ENCODE results near the gene CLTCL1.

CLTCL1 gene

GRCh38 chr22:19218541-19219233, 72.8 kb downstream of the CLTCL1 start:
- Mint-ChIP-seq H3K27ac (no peak overlapping the region), H3K4me3 (no peak overlapping the region), H3K9me3 (no peaks in the 10 kb centered on the region), H3K27me3 (ENCODE audit: low read depth, poor library complexity) (peaks cover 3% of the 10 kb centered on the region), H3K36me3 (ENCODE audit: low read depth) (peaks cover 19% of the 10 kb centered on the region), H3K4me1 (peaks cover 9% of the 10 kb centered on the region)
- TF ChIP-seq CTCF (IDR thresholded peaks at IDR 0.05) = no peak
- DNase-seq = no peak

- Mint-ChIP-seq H3K4me3 (no peak overlapping the region), H3K9me3 (no peaks in the 10 kb centered on the region), H3K36me3 (ENCODE audit: low read depth) (peaks cover 6% of the 10 kb centered on the region), H3K27ac (no peak overlapping the region), H3K4me1 (peaks cover 9% of the 10 kb centered on the region), H3K27me3 (ENCODE audit: low read depth, poor library complexity) (peaks cover 3% of the 10 kb centered on the region)
- DNase-seq = no peak
- TF ChIP-seq CTCF (IDR thresholded peaks at IDR 0.05) = no peak
Measured at GRCh38 chr22:19216579-19216978, 74.9 kb downstream of the CLTCL1 start.

- no peaks in the 10 kb centered on the region for H3K9me3 Mint-ChIP-seq
- H3K4me1 Mint-ChIP-seq = peaks cover 9% of the 10 kb centered on the region
- H3K4me3 Mint-ChIP-seq = no peak overlapping the region
- no peaks in the 10 kb centered on the region for H3K36me3 Mint-ChIP-seq (ENCODE audit: low read depth)
- no peaks in the 10 kb centered on the region for H3K27me3 Mint-ChIP-seq (ENCODE audit: low read depth, poor library complexity)
- no peak overlapping the region for H3K27ac Mint-ChIP-seq
- TF ChIP-seq CTCF (IDR thresholded peaks at IDR 0.05) = no peak
- no peak for DNase-seq
Measured at GRCh38 chr22:19215360-19215759, 76.2 kb downstream of the CLTCL1 start.

- Mint-ChIP-seq H3K4me3 (no peak overlapping the region), H3K27ac (no peak overlapping the region), H3K9me3 (no peaks in the 10 kb centered on the region), H3K36me3 (ENCODE audit: low read depth) (peaks cover 7% of the 10 kb centered on the region), H3K4me1 (peaks cover 9% of the 10 kb centered on the region), H3K27me3 (ENCODE audit: low read depth, poor library complexity) (no peaks in the 10 kb centered on the region)
- TF ChIP-seq CTCF (IDR thresholded peaks at IDR 0.05) = no peak
- no peak for DNase-seq
Measured at GRCh38 chr22:19214078-19214473, 77.4 kb downstream of the CLTCL1 start.

GRCh38 chr22:19213442-19214077, 78.0 kb downstream of the CLTCL1 start:
- no peaks in the 10 kb centered on the region for H3K9me3 Mint-ChIP-seq
- no peak for TF ChIP-seq CTCF (IDR thresholded peaks at IDR 0.05)
- H3K27ac Mint-ChIP-seq = no peak overlapping the region
- DNase-seq = no peak
- H3K36me3 Mint-ChIP-seq (ENCODE audit: low read depth) = peaks cover 7% of the 10 kb centered on the region
- no peak overlapping the region for H3K4me3 Mint-ChIP-seq
- peaks cover 9% of the 10 kb centered on the region for H3K4me1 Mint-ChIP-seq
- H3K27me3 Mint-ChIP-seq (ENCODE audit: low read depth, poor library complexity) = no peaks in the 10 kb centered on the region

- H3K27me3 Mint-ChIP-seq (ENCODE audit: low read depth, poor library complexity) = no peaks in the 10 kb centered on the region
- peaks cover 4% of the 10 kb centered on the region for H3K4me1 Mint-ChIP-seq
- H3K4me3 Mint-ChIP-seq = no peak overlapping the region
- H3K27ac Mint-ChIP-seq = no peak overlapping the region
- no peak for DNase-seq
- peaks cover 7% of the 10 kb centered on the region for H3K36me3 Mint-ChIP-seq (ENCODE audit: low read depth)
- no peak for TF ChIP-seq CTCF (IDR thresholded peaks at IDR 0.05)
- no peaks in the 10 kb centered on the region for H3K9me3 Mint-ChIP-seq
Measured at GRCh38 chr22:19213001-19213400, 78.5 kb downstream of the CLTCL1 start.
